22Rv1 (cell line): Measurements from ENCODE around the gene SKOR1.

Source experiments
- H3K27ac ChIP-seq: fragments of 450-650 bp; 2 replicates; pipeline ENCODE4 v1.5.1; 2017
- CTCF ChIP-seq: fragments of 450-650 bp; IDR thresholded peaks from 2 replicates; pipeline ENCODE4 v1.5.1; 2017; ENCODE audit warnings: mild to moderate bottlenecking
- ZFX ChIP-seq: fragments of 450-650 bp; IDR thresholded peaks from 2 replicates; pipeline ENCODE4 v1.6.1; 2017; ENCODE audit warnings: antibody characterized with exemption, borderline replicate concordance

SKOR1 gene

GRCh38 chr15:67883234-67883773 is 58.0 kb downstream of the SKOR1 start:
- TF ChIP-seq CTCF (no peak), ZFX (no peak)
- H3K27ac ChIP-seq = no peak overlapping the region

GRCh38 chr15:67884009-67884408 is 58.7 kb downstream of the SKOR1 start:
- H3K27ac ChIP-seq = no peak overlapping the region
- no peak for TF ChIP-seq CTCF
- no peak for TF ChIP-seq ZFX
